KOPT-K1 (cell line): ENCODE results near the gene KLRC1.
"Not testable (repeated sequence)": the region's sequence is repeated elsewhere in the genome, so short reads cannot be mapped to it uniquely, and the experiment has no call there.

ENCODE experiments used
- H3K27ac ChIP-seq: fragments of 200-600 bp; sonication (generic); 2 replicates; pipeline ENCODE4 v1.5.1; 2016; ENCODE audit warnings: antibody characterized with exemption, mild to moderate bottlenecking, low read depth, low read length; ENCODE audit not compliant: poor library complexity, severe bottlenecking
- H3K36me3 ChIP-seq: fragments of 200-600 bp; sonication (generic); 2 replicates; pipeline ENCODE4 v1.5.1; 2017; ENCODE audit warnings: antibody characterized with exemption, mild to moderate bottlenecking, low read length, moderate library complexity; ENCODE audit not compliant: insufficient read depth
- H3K9me3 ChIP-seq: fragments of 200-600 bp; sonication (generic); 2 replicates; pipeline ENCODE4 v1.5.1; 2017; ENCODE audit warnings: antibody characterized with exemption, low read length, mild to moderate bottlenecking; ENCODE audit not compliant: insufficient read depth, poor library complexity, severe bottlenecking

The KLRC1 gene

DNA sequence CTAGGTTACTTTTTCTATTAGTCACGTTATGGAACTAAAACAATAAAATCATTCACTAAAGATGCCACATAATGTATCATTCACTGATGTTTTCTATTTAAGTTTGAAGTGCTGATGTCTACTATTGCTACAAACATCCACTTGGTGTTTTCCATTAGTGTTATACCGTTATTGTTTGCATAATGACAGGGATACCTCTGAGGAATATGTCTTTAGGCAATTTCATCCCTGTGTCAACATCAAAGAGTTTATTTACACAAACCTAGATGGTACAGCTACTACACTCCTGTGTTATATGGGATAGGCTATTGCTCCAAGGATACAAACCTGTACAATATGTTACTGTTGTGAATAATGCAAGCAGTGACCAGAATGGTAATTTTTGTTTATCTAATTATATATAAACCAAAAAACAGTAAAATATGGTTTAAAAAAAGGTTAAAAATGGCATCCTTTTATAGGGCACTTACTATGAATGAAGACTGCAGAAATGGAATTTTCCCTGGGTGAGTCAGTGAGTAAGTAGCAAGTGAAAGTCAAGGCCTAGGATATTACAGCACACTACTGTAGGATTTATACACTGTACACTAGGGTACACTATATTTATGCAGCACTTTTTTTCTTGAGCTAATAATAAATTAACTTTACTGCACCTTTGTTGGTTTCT is 13.4 kb downstream of the KLRC1 start:
- not testable (repeated sequence) for H3K27ac ChIP-seq, H3K9me3 ChIP-seq, H3K36me3 ChIP-seq

GRCh38 chr12:10437601-10438000 is 15.6 kb downstream of the KLRC1 start:
- H3K36me3 ChIP-seq, H3K27ac ChIP-seq, H3K9me3 ChIP-seq: not testable (repeated sequence)

DNA sequence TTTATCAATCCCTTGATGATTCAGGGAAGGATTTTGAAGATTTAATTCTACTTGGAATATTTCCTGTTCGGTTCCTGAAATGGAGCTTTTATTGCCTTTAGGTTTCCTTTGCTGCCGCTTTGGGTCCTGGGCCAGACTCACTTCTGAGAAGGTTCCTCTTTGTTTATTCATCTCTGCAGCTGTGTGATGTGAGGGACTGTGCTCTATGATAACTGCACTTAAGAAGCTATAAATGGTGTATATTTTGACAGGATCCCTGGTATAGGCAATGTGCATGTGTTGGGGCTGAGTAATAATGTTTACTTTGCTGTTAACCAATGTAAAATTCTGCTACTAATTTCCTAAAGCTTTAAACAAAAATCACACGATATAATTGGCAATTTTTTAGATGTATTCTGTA is 17.4 kb downstream of the KLRC1 start, which contains the start of gene KLRC2:
Gene KLRC2, minus strand, starts transcription at position 195 of the 400 bp plus-strand sequence. Its CDS starts 24 bp downstream, at position 171.
- not testable (repeated sequence) for H3K9me3 ChIP-seq, H3K36me3 ChIP-seq, H3K27ac ChIP-seq

GRCh38 chr12:10430623-10431022 is 22.6 kb downstream of the KLRC1 start:
- not testable (repeated sequence) for H3K9me3 ChIP-seq, H3K27ac ChIP-seq, H3K36me3 ChIP-seq

GRCh38 chr12:10425938-10426337 is 27.2 kb downstream of the KLRC1 start:
- not testable (repeated sequence) for H3K9me3 ChIP-seq, H3K27ac ChIP-seq

GRCh38 chr12:10424260-10424899 is 28.8 kb downstream of the KLRC1 start:
- H3K27ac ChIP-seq, H3K36me3 ChIP-seq, H3K9me3 ChIP-seq: not testable (repeated sequence)

More at GRCh38 chr12:10425938-10426337, 27.2 kb downstream of the KLRC1 start:
- not testable (repeated sequence) for H3K36me3 ChIP-seq

DNA sequence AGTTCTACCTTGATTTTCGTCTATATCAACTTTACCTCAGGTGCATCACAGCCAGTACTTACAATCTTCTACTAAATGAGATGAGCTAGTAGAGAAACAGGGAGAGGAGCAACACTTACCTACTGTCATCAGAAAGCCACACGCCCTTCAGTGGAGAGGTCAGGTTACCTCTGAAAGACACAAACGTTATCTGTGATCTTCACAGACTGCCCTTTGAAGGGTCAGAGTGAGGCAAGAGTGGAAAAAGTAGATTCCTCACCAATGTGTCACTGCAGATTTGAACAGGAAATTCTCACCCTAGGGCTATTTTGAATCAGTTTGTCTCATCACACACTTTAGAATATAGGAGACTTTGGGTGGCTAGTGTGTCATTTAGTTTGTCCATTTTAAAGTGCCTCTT is 31.0 kb downstream of the KLRC1 start:
- not testable (repeated sequence) for H3K27ac ChIP-seq, H3K36me3 ChIP-seq, H3K9me3 ChIP-seq

DNA sequence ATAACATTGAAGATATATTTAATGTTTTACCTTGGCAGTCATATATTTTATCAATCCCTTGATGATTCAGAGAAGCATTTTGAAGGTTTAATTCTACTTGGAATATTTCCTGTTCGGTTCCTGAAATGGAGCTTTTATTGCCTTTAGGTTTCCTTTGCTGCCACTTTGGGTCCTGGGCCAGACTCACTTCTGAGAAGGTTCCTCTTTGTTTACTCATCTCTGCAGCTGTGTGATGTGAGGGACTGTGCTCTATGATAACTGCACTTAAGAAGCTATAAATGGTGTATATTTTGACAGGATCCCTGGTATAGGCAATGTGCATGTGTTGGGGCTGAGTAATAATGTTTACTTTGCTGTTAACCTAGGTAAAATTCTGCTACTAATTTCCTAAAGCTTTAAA is 32.8 kb downstream of the KLRC1 start, which contains the start of gene KLRC3:
Gene KLRC3, minus strand, starts transcription at position 262 of the 400 bp plus-strand sequence. Its CDS starts 45 bp downstream, at position 217.
- not testable (repeated sequence) for H3K9me3 ChIP-seq, H3K27ac ChIP-seq, H3K36me3 ChIP-seq

DNA sequence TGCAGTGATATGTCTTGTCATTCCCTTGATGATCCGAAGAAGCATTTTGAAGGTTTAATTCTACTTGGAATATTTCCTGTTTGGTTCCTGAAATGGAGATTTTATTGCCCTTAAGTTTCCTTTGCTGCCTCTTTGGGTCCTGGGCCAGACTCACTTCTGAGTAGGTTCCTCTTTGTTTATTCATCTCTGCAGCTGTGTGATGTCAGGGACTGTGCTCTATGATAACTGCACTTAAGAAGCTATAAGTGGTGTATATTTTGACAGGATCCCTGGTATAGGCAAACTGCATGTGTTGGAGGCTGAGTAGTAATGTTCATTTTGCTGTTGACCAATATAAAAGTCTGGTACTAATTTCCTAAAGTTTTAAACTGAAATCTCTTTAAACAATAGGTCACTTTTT is 43.8 kb downstream of the KLRC1 start, which contains the start of gene KLRC4:
Gene KLRC4, minus strand, starts transcription at position 366 of the 400 bp plus-strand sequence. Its CDS starts 182 bp downstream, at position 184.
- no peaks in the 10 kb centered on the region for H3K36me3 ChIP-seq
- H3K9me3 ChIP-seq: peaks cover 5% of the 10 kb centered on the region
- no peak within 1 kb of the TSS for H3K27ac ChIP-seq

- Histone ChIP-seq H3K27ac (no peak overlapping the region), H3K9me3 (peaks cover 5% of the 10 kb centered on the region), H3K36me3 (no peaks in the 10 kb centered on the region)
Measured at GRCh38 chr12:10408842-10409241, 44.3 kb downstream of the KLRC1 start.

DNA sequence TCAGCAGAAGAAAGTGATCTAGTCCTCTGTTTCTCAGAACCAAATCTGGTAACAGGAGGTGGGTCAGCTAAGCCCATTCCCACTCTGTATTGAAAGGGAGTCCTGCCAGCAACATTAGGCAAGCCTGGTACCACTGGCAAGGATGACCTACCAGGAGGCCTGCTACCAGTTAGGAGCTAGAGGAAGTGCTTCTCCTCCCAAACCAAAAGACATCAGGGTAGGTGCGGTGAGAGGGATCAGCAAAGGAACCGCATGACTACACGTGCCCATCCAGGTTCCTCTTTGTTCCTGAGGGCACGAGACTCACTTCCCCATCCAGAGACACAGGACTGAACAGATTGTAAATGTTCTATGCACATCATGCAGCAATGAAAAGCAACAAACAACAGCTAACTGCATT is 46.5 kb downstream of the KLRC1 start:
- H3K9me3 ChIP-seq: peaks cover 5% of the 10 kb centered on the region
- H3K27ac ChIP-seq: no peak overlapping the region
- H3K36me3 ChIP-seq: no peaks in the 10 kb centered on the region

GRCh38 chr12:10405294-10405693 is 47.9 kb downstream of the KLRC1 start:
- no peaks in the 10 kb centered on the region for H3K36me3 ChIP-seq
- no peak overlapping the region for H3K27ac ChIP-seq
- peaks cover 5% of the 10 kb centered on the region for H3K9me3 ChIP-seq

DNA sequence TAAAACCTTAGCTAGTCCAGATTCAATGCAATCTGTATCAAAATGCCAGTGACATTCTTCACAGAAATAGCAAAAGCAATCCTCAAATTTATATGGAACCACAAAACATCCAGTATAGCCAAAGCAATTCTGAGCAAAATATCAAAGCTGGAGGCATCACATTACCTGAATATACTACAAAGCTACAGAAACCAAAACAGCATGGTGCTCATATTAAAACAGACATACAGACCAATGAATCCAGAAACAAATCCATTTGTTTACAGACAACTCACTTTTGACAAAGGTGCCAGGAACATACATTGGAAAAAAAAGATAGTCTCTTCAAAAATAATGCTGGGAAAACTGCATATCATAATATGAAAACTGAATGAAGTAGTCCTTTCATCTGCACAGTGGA is 48.4 kb downstream of the KLRC1 start:
- Histone ChIP-seq H3K27ac (no peak overlapping the region), H3K36me3 (no peaks in the 10 kb centered on the region), H3K9me3 (peaks cover 5% of the 10 kb centered on the region)

DNA sequence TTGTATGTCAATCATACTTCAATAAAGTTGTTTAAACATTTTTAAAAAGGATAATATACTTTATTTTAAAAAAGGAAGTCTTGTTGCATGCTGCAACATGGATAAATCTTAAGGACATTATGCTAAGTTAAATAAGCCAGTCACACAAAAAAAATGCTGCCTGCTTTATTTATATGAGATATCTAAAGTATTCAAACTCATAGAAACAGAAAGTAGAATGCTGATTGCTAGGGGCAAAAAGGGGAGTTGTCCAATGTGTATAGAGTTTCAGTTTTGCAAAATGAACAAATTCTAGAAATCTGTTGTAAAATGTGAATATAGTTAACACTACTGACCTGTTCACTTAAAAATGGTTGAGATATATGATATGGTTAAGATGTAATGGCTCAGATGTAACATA is 52.3 kb downstream of the KLRC1 start:
- Histone ChIP-seq H3K9me3 (peaks cover 5% of the 10 kb centered on the region), H3K27ac (no peak overlapping the region), H3K36me3 (no peaks in the 10 kb centered on the region)

DNA sequence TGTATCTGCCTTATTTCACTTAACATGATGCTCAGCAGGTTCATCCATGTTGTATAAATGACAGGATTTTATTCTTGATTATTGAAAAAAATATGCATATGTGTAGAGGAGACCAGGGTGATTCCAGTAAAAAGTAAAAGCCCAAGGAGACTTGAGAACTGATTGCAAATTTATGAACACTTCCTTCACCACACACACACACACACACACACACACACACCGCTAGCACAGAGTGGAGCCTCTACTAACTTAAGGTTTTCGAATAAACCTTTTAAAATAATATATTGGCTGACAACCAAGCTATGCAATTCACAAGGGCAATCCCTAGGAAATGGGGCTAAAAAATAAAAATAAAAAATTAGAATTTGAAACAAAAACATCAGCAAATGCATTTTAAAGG is 55.0 kb downstream of the KLRC1 start:
- Histone ChIP-seq H3K27ac (no peak overlapping the region), H3K9me3 (no peaks in the 10 kb centered on the region), H3K36me3 (no peaks in the 10 kb centered on the region)

DNA sequence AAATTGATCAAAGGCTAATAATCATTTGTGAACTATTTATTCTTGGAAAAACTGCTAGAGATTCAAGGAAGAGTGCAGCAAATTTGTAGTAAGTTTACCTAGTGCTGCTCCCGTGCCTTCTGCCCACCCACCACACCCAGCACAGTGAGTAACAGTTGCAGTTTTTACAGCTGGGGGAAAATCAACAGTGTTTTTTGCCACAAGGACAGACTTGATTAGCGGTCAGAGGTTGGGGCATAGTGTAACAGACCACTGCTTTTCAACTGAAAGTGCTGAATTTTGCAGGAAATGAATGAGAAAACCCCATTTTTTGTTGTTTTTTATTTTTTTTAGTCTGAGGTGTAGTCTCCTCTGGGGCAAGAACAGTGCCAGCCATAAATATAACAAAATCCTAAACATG is 55.9 kb downstream of the KLRC1 start:
- no peaks in the 10 kb centered on the region for H3K36me3 ChIP-seq
- no peak overlapping the region for H3K27ac ChIP-seq
- H3K9me3 ChIP-seq: no peaks in the 10 kb centered on the region
